Measurements from ENCODE around the gene COL6A2. TPM values are rescaled to one million over a fixed set of nuclear protein-coding genes. Genes with fewer than 3 reads are reported as not detected.

The COL6A2 gene
- total RNA-seq, 1 experiment from 2014 or later = 129 TPM

DNA sequence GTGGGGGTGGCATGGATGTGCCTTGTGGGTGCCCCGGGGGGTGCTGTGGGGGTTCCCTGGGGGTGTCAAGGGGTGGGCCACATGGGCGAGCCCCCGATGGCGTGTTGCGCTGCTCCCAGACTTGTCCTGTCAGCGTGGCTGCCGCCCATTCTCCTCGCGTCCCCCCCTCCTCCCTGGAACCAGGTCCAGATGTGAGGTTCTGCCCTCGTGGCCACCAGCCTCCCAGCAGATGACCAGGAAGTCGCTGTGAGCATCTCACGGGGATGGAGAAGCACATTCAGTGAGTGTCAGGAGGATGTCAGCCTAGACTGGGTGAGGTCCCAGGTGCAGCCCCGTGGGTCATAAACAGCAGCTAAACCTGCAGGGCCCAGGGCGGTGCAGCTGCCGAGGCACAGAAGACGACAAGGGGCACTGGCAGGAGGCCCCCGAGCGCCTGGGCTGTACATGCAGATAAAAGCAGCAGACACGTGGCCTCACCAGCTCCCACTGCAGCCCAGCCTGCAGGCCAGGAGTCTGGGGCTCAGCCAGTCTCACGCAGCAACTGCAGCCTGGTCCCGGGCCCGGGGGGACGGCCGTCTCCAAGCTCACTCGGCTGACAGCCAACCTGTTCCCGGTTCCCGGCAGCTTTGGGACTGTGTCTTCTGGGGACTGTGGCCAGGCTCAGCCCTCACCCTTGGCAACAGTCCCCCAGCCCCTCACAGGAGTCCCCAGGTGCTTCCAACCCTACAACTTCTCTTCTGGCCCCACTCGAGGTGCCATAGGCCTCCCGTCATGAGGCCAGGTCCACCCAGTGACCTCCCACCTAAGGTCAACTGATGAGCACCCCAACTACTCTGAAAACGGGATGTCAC, 17.5 kb upstream of the COL6A2 start:
- H3K4me2 ChIP-seq (ENCODE audit: insufficient read depth, insufficient read length, low read length) = no peak overlapping the region

More for the DNA sequence above, 17.5 kb upstream of the COL6A2 start:
- no peak overlapping the region for H4K5ac ChIP-seq (ENCODE audit: insufficient read length, low read depth, low read length)
- no peaks in the 10 kb centered on the region for H3K27me3 ChIP-seq (ENCODE audit: insufficient read depth, low read length)
- H3K79me1 ChIP-seq (ENCODE audit: insufficient read depth, low read depth, low read length, poor library complexity, severe bottlenecking) = no peaks in the 10 kb centered on the region
- no peak overlapping the region for H3K14ac ChIP-seq (ENCODE audit: insufficient read depth, low read length)
- no peak overlapping the region for H3T11ph ChIP-seq (ENCODE audit: low read length)
- no peak overlapping the region for H3K56ac ChIP-seq (ENCODE audit: insufficient read length, low read depth, low read length)
- H3K23me2 ChIP-seq (ENCODE audit: insufficient read length, low read depth, low read length, poor library complexity, severe bottlenecking) = no peaks in the 10 kb centered on the region
- peaks cover 10% of the 10 kb centered on the region for H3K27me3 Mint-ChIP-seq (ENCODE audit: low read depth)
- no peaks in the 10 kb centered on the region; a peak in 1 of 7 replicates for H3K36me3 Mint-ChIP-seq (ENCODE audit: insufficient read depth in 1 of 3, low read depth in 3 of 3)
- no peak overlapping the region for H3K9ac ChIP-seq (ENCODE audit: extremely low read depth, insufficient read length, low read length)
- no CpG with 5 or more reads among the region's 30 CpGs for whole genome bisulfite sequencing (ENCODE audit: extremely low coverage, insufficient read length, low lambda C conversion rate)
- no peak overlapping the region for H2BK15ac ChIP-seq (ENCODE audit: low read depth, low read length)
- TF ChIP-seq CTCF (conservative IDR thresholded peaks at IDR 0.05) = no peak
- H2BK5ac ChIP-seq (ENCODE audit: insufficient read length, low read length) = no peak overlapping the region
- no peaks in the 10 kb centered on the region for H3K9me3 ChIP-seq (ENCODE audit: control insufficient read depth, low read depth, low read length)
- H3K23ac ChIP-seq (ENCODE audit: insufficient read length, low read depth, low read length) = no peak overlapping the region
- H4K91ac ChIP-seq (ENCODE audit: insufficient read length, low read depth, low read length) = no peak overlapping the region
- H4K20me1 ChIP-seq (ENCODE audit: control insufficient read depth, insufficient read depth, insufficient read length) = no peaks in the 10 kb centered on the region
- no peaks in the 10 kb centered on the region for H3K4me1 Mint-ChIP-seq
- no peak overlapping the region for H2BK20ac ChIP-seq (ENCODE audit: low read depth, low read length, poor library complexity, severe bottlenecking)
- no peak overlapping the region for H2AFZ ChIP-seq (ENCODE audit: low read length)
- H3K18ac ChIP-seq (ENCODE audit: insufficient read length, low read depth, low read length) = no peak overlapping the region
- H3K79me2 ChIP-seq (ENCODE audit: insufficient read depth, low read length) = no peaks in the 10 kb centered on the region
- peak; percentile 33 for DNase-seq
- H3K4me3 Mint-ChIP-seq = no peak overlapping the region
- H4K8ac ChIP-seq (replicated peaks; ENCODE audit: insufficient read length, low read depth, low read length) = no peak overlapping the region
- H2BK120ac ChIP-seq (ENCODE audit: low read depth, low read length, poor library complexity, severe bottlenecking) = no peak overlapping the region
- no peaks in the 10 kb centered on the region for H3K4me1 ChIP-seq (ENCODE audit: insufficient read depth, low read length)
- H3K9me3 Mint-ChIP-seq = no peaks in the 10 kb centered on the region; a peak in 2 of 5 replicates
- no peak overlapping the region for H3K27ac ChIP-seq (ENCODE audit: insufficient read length, low read depth, low read length)
- no peak overlapping the region for H2BK12ac ChIP-seq (ENCODE audit: insufficient read length, low read depth, low read length)
- no peak overlapping the region for H3K4ac ChIP-seq (ENCODE audit: low read depth, low read length)
- H3K27ac Mint-ChIP-seq = peak overlapping the region in 1 of 3 experiments; percentile 55; a peak in 1 of 7 replicates
- H2AK5ac ChIP-seq (ENCODE audit: insufficient read length, low read length) = no peak overlapping the region

All from H9 (cell line).